NCI-H345 treated with DMSO at 0.1 percent for 48 hours (cell line): Measurements from ENCODE around the gene PAMR1.

ENCODE experiments used
- DNase-seq: peaks from one replicate; lab custom pipeline; 2025; ENCODE audit not compliant: unreplicated experiment; lab: John Stamatoyannopoulos, UW

Gene PAMR1

GRCh38 chr11:35461917-35462538 lies 63.4 kb downstream of the PAMR1 start:
- no peak for DNase-seq

GRCh38 chr11:35459489-35459888 lies 65.9 kb downstream of the PAMR1 start:
- DNase-seq, result no peak

- DNase-seq, result no peak
Observed at GRCh38 chr11:35458846-35459245, 66.6 kb downstream of the PAMR1 start.

GRCh38 chr11:35454362-35454761 lies 71.1 kb downstream of the PAMR1 start:
- DNase-seq, result no peak

GRCh38 chr11:35436581-35437250 lies 88.7 kb downstream of the PAMR1 start:
- no peak for DNase-seq

- no peak for DNase-seq
Observed at GRCh38 chr11:35433588-35433987, 91.8 kb downstream of the PAMR1 start.

- no peak for DNase-seq
Observed at GRCh38 chr11:35432464-35432863, 93.0 kb downstream of the PAMR1 start.

- DNase-seq, result peak; percentile 35
Observed at GRCh38 chr11:35427071-35427470, 98.3 kb downstream of the PAMR1 start.

GRCh38 chr11:35426351-35426750 lies 99.1 kb downstream of the PAMR1 start:
- DNase-seq, result no peak

GRCh38 chr11:35425603-35426212 lies 99.7 kb downstream of the PAMR1 start:
- no peak for DNase-seq

- DNase-seq, result no peak
Observed at GRCh38 chr11:35424157-35424940, 101.1 kb downstream of the PAMR1 start.

GRCh38 chr11:35420371-35420770 lies 105.0 kb downstream of the PAMR1 start:
- no peak for DNase-seq

GRCh38 chr11:35419830-35420333 lies 105.5 kb downstream of the PAMR1 start:
- no peak for DNase-seq

GRCh38 chr11:35419184-35419829 lies 106.1 kb downstream of the PAMR1 start, which contains the start of gene SLC1A2:
Gene SLC1A2 (minus strand): TSS chr11:35419558. CDS start chr11:35418966, 592 bp downstream.
- no peak for DNase-seq

GRCh38 chr11:35418282-35419183 lies 106.9 kb downstream of the PAMR1 start:
- DNase-seq, result no peak

GRCh38 chr11:35415487-35415886 lies 109.9 kb downstream of the PAMR1 start:
- DNase-seq, result no peak

GRCh38 chr11:35414776-35415175 lies 110.6 kb downstream of the PAMR1 start:
- no peak for DNase-seq

GRCh38 chr11:35414311-35414710 lies 111.1 kb downstream of the PAMR1 start:
- no peak for DNase-seq

GRCh38 chr11:35413598-35413997 lies 111.8 kb downstream of the PAMR1 start:
- DNase-seq, result no peak

- DNase-seq, result no peak
Observed at GRCh38 chr11:35412285-35412684, 113.1 kb downstream of the PAMR1 start.
